HCT116 (cell line): ENCODE data around the gene TENM4. TPM values are rescaled to one million over a fixed set of nuclear protein-coding genes. Genes with fewer than 3 reads are reported as not detected.

Source experiments
- ATAC-seq: fragments of 200-7000 bp; cut with Tn5 transposase; 2 replicates; pipeline ENCODE4 v1.9.1; 2020; ENCODE audit warnings: mild to moderate bottlenecking, moderate library complexity
- BruUV-seq: library from RNA; stranded (reverse); fragments of 400-500 nt; replicated peaks from 2 replicates; lab custom pipeline; 2021; lab: Mats Ljungman, UMichigan
- CTCF ChIA-PET: fragments of 300-600 bp; sonication (Branson Sonifier 250); formaldehyde crosslinking; loops from one replicate; lab custom pipeline; 2021; ENCODE audit warnings: antibody characterized with exemption; lab: Charles Lee
- POLR2A ChIA-PET: fragments of 300-600, 350-600 bp; sonication (Branson Sonifier 250); formaldehyde crosslinking; loops from one replicate; lab custom pipeline; 2021; ENCODE audit warnings: antibody characterized with exemption; lab: Charles Lee
- RAD21 ChIA-PET, 2 experiments: fragments of 300-600 bp; sonication (Branson Sonifier 250); formaldehyde crosslinking; loops; one replicate each; lab custom pipeline; 2023; ENCODE audit warnings: low total read pairs in 2 of 2; ENCODE audit not compliant: uncharacterized antibody in 2 of 2, unreplicated experiment in 2 of 2, low non-redundant PET in 1 of 2; lab: Charles Lee
- DNase-seq: peaks from one replicate; pipeline ENCODE4 v3.0.0-alpha.2; 2010; ENCODE audit warnings: low read depth, low spot score
- H2AFZ ChIP-seq: fragments of 200-600 bp; shearing (Covaris generic), sonication (generic); 2 replicates; pipeline ENCODE4 v1.6.1; 2017; ENCODE audit warnings: low read depth, mixed run types, mixed read lengths, antibody characterized with exemption, low read length; ENCODE audit not compliant: poor library complexity, severe bottlenecking
- H3K27ac ChIP-seq: 2 replicates; pipeline ENCODE4 v1.5.1; 2012; ENCODE audit warnings: low read depth, low read length
- H3K27me3 ChIP-seq: fragments of 200-600 bp; sonication (generic); 2 replicates; pipeline ENCODE4 v1.6.1; 2016; ENCODE audit warnings: mixed run types, low read length, mixed read lengths; ENCODE audit not compliant: insufficient read depth
- H3K36me3 ChIP-seq, 2 experiments: fragments of 200-500 bp in 1 of 2; fragments of 200-600 bp in 1 of 2; sonication (Bioruptor generic) in 1 of 2; sonication (generic) in 1 of 2; 2 replicates each; pipeline versions ENCODE4 v1.5.1 to v1.6.1; 2014 to 2016; ENCODE audit warnings: low read length in 2 of 2, inconsistent platforms in 1 of 2, mixed read lengths in 1 of 2, mixed run types in 1 of 2; ENCODE audit not compliant: insufficient read depth in 2 of 2, control insufficient read depth in 1 of 2
- H3K4me1 ChIP-seq, 2 experiments: fragments of 200-600 bp in 1 of 2; sonication (generic) in 1 of 2; 2 replicates each; pipeline versions ENCODE4 v1.5.1 to v1.6.1; 2012 to 2017; ENCODE audit warnings: low read length in 2 of 2, inconsistent platforms in 1 of 2, mild to moderate bottlenecking in 1 of 2, mixed read lengths in 1 of 2, mixed run types in 1 of 2, moderate library complexity in 1 of 2; ENCODE audit not compliant: insufficient read depth in 2 of 2, control insufficient read depth in 1 of 2
- H3K4me2 ChIP-seq: fragments of 200-600 bp; sonication (generic); 2 replicates; pipeline ENCODE4 v1.6.1; 2017; ENCODE audit warnings: mixed run types, low read length, mixed read lengths
- H3K4me3 ChIP-seq, 2 experiments: fragments of 200-600 bp in 1 of 2; sonication (generic) in 1 of 2; replicated peaks in 1 of 2; 2 replicates each; pipeline ENCODE4 v1.5.1; 2011 to 2016; ENCODE audit warnings: low read length in 2 of 2, control low read depth in 1 of 2, low read depth in 1 of 2, mild to moderate bottlenecking in 1 of 2, mixed read lengths in 1 of 2, mixed run types in 1 of 2
- H3K79me2 ChIP-seq: fragments of 200-600 bp; sonication (generic); 2 replicates; pipeline ENCODE4 v1.6.1; 2017; ENCODE audit warnings: mild to moderate bottlenecking, mixed run types, low read length, moderate library complexity, mixed read lengths; ENCODE audit not compliant: insufficient read depth
- H3K9ac ChIP-seq: fragments of 200-600 bp; sonication (generic); 2 replicates; pipeline ENCODE4 v1.6.1; 2016; ENCODE audit warnings: low read length, mixed read lengths
- H3K9me2 ChIP-seq: fragments of 200-600 bp; sonication (generic), shearing (Covaris generic); 2 replicates; pipeline ENCODE4 v1.6.1; 2017; ENCODE audit warnings: mixed run types, mild to moderate bottlenecking, moderate library complexity; ENCODE audit not compliant: insufficient read depth
- H3K9me3 ChIP-seq, 2 experiments: fragments of 200-500 bp in 1 of 2; fragments of 200-600 bp in 1 of 2; sonication (Bioruptor generic) in 1 of 2; sonication (generic) in 1 of 2; 2 replicates each; pipeline ENCODE4 v1.6.1; 2014 to 2017; ENCODE audit warnings: low read length in 2 of 2, mixed read lengths in 2 of 2, inconsistent platforms in 1 of 2, low read depth in 1 of 2, mild to moderate bottlenecking in 1 of 2, mixed run types in 1 of 2, moderate library complexity in 1 of 2; ENCODE audit not compliant: control insufficient read depth in 1 of 2, insufficient read depth in 1 of 2
- H4K20me1 ChIP-seq: fragments of 200-600 bp; sonication (generic), shearing (Covaris generic); 2 replicates; pipeline ENCODE4 v1.6.1; 2017; ENCODE audit warnings: mixed run types, mild to moderate bottlenecking, moderate library complexity; ENCODE audit not compliant: insufficient read depth
- CEBPB ChIP-seq: IDR thresholded peaks from 2 replicates; pipeline ENCODE4 v1.6.1; 2012; ENCODE audit warnings: low read depth
- ELF1 ChIP-seq: IDR thresholded peaks from 2 replicates; pipeline ENCODE4 v1.6.1; 2012; ENCODE audit warnings: low read depth, borderline replicate concordance
- POLR2A ChIP-seq: IDR thresholded peaks from 2 replicates; pipeline ENCODE4 v1.7.0; 2011; ENCODE audit warnings: borderline replicate concordance; ENCODE audit not compliant: insufficient read depth, insufficient read length; ENCODE audit errors: extremely low read depth
- SRF ChIP-seq: IDR thresholded peaks from 2 replicates; pipeline ENCODE4 v1.6.1; 2012; ENCODE audit warnings: low read depth
- TCF7L2 ChIP-seq: IDR thresholded peaks from 2 replicates; pipeline ENCODE4 v1.7.0; 2011; ENCODE audit warnings: borderline replicate concordance, inconsistent platforms; ENCODE audit not compliant: insufficient read depth, insufficient read length; ENCODE audit errors: extremely low read depth
- ZFX ChIP-seq: fragments of 450-650 bp; IDR thresholded peaks from 2 replicates; pipeline ENCODE4 v1.6.1; 2017
- intact Hi-C: fragments of 100-400 bp; cut with micrococcal nuclease; formaldehyde crosslinking; loops from 2 replicates; pipeline ENCODE4 v1.10.0; 2022
- total RNA-seq: library from RNA; stranded (reverse); gene quantifications from one replicate; pipeline ENCODE4 v1.2.1, GENCODE V29; 2021; ENCODE audit not compliant: unreplicated experiment
- TF ChIP-seq, protein P1 (sequence below), 3 experiments: fragments of 200-600 bp in 1 of 3; sonication (generic) in 1 of 3; IDR thresholded peaks in 2 of 3; conservative IDR thresholded peaks in 1 of 3; 2 replicates each; pipeline ENCODE4 v1.5.1; 2012 to 2017; ENCODE audit warnings: low read depth in 2 of 3, low read length in 2 of 3, antibody characterized with exemption in 1 of 3, borderline replicate concordance in 1 of 3, control low read depth in 1 of 3, mild to moderate bottlenecking in 1 of 3, mixed read lengths in 1 of 3, mixed run types in 1 of 3, moderate library complexity in 1 of 3; ENCODE audit not compliant: insufficient read depth in 1 of 3

TENM4 gene
- total RNA-seq, 1 experiment from 2014 or later = 0.05 TPM

DNA sequence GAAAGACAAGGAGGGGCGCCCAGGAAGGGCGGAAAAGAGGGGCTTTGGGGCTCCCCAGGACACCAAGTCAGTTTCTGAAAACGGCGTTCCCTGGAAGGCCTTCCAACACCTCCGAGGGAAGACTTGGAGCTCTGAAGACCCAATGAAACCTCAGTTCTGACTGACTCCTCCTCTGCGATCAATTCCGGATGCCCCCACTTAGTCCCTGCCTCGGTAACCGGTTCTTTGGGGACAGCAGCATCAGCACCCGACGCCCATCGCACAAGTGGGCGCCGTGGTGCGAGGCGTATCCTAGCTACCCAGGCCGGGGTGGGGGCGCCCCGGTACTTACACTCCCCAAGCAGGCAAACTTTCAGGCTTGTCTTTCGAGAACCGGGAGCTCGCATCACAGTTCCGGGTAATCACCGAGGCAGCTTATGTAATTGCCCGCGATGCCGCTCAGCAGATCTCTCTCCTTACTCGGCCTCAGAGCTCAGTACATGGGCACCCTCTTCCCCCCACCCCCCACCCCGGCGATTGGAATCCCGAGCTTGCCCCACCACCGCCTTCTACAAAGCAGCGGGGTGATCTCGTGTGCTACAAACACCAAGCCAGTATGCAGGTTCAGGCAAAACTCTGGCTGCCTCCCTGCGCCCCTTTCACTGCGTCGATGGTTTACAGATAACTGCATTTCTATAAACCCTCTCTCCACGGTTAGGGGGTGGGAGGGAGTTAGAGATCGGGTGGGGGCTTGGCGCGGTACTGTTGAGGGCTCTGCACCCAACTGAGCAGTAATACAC, 2.0 kb downstream of the TENM4 start:
- no peak for DNase-seq
- no peak overlapping the region for H3K27ac ChIP-seq
- TF ChIP-seq CEBPB (no peak), TCF7L2 (no peak), POLR2A (no peak), SRF (no peak), ELF1 (no peak), ZFX (no peak)
- TF ChIP-seq, protein P1, sequence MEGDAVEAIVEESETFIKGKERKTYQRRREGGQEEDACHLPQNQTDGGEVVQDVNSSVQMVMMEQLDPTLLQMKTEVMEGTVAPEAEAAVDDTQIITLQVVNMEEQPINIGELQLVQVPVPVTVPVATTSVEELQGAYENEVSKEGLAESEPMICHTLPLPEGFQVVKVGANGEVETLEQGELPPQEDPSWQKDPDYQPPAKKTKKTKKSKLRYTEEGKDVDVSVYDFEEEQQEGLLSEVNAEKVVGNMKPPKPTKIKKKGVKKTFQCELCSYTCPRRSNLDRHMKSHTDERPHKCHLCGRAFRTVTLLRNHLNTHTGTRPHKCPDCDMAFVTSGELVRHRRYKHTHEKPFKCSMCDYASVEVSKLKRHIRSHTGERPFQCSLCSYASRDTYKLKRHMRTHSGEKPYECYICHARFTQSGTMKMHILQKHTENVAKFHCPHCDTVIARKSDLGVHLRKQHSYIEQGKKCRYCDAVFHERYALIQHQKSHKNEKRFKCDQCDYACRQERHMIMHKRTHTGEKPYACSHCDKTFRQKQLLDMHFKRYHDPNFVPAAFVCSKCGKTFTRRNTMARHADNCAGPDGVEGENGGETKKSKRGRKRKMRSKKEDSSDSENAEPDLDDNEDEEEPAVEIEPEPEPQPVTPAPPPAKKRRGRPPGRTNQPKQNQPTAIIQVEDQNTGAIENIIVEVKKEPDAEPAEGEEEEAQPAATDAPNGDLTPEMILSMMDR (IDR thresholded peaks at IDR 0.05 in 2 of 3, conservative IDR thresholded peaks at IDR 0.05 in 1 of 3; ENCODE audit: borderline replicate concordance in 1 of 3, insufficient read depth in 1 of 3, low read depth in 2 of 3, low read length in 2 of 3) = no peak
- H3K9ac ChIP-seq = no peak overlapping the region
- RAD21 ChIA-PET = no interaction called here
- H3K4me3 ChIP-seq = no peak overlapping the region
- H3K9me2 ChIP-seq = no peaks in the 10 kb centered on the region
- no peak for ATAC-seq
- H4K20me1 ChIP-seq = no peaks in the 10 kb centered on the region
- intact Hi-C loops = no loop called here
- no peak overlapping the region for H2AFZ ChIP-seq
- H3K27me3 ChIP-seq = no peaks in the 10 kb centered on the region
- BruUV-seq = no TSS peak
- POLR2A ChIA-PET = no interaction called here
- no peaks in the 10 kb centered on the region for H3K36me3 ChIP-seq
- CTCF ChIA-PET = no interaction called here
- H3K4me1 ChIP-seq = no peaks in the 10 kb centered on the region
- no peaks in the 10 kb centered on the region for H3K79me2 ChIP-seq
- H3K4me2 ChIP-seq = no peak overlapping the region
- H3K9me3 ChIP-seq = no peaks in the 10 kb centered on the region
